GM12864 (cell line): ENCODE measurements around the gene MAGI2.

Experiments
- DNase-seq: peaks from one replicate; pipeline ENCODE4 v3.0.0-alpha.2; 2011; ENCODE audit warnings: low read depth
- H3K4me3 ChIP-seq: 2 replicates; pipeline ENCODE4 v1.5.1; 2011; ENCODE audit warnings: mild to moderate bottlenecking, low read depth, low read length, control low read depth
- TF ChIP-seq, protein P1 (sequence below): IDR thresholded peaks from 2 replicates; pipeline ENCODE4 v1.5.1; 2011; ENCODE audit warnings: low read depth, mild to moderate bottlenecking, moderate library complexity, low read length, control low read depth, inconsistent platforms; ENCODE audit errors: missing control alignments

The MAGI2 gene

DNA sequence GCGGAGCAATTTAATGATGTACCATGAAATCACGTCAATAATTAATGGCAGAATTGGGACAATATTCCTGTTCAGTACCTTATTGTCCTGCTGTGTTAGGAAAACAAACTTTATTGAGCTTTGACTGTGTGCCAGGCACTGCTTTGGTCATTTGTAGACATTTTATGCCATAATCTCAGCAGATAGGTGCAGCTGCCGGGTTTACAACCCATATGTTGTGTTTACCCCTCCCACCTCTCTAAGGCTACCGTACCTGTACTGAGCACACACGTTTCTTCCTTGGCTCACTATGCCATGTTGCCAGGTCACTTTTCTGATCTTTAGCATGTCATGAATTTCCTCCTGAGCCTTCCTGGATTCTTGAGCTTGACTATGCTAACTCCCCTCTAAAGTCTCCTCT is 1232.7 kb downstream of the MAGI2 start:
- TF ChIP-seq, protein P1, sequence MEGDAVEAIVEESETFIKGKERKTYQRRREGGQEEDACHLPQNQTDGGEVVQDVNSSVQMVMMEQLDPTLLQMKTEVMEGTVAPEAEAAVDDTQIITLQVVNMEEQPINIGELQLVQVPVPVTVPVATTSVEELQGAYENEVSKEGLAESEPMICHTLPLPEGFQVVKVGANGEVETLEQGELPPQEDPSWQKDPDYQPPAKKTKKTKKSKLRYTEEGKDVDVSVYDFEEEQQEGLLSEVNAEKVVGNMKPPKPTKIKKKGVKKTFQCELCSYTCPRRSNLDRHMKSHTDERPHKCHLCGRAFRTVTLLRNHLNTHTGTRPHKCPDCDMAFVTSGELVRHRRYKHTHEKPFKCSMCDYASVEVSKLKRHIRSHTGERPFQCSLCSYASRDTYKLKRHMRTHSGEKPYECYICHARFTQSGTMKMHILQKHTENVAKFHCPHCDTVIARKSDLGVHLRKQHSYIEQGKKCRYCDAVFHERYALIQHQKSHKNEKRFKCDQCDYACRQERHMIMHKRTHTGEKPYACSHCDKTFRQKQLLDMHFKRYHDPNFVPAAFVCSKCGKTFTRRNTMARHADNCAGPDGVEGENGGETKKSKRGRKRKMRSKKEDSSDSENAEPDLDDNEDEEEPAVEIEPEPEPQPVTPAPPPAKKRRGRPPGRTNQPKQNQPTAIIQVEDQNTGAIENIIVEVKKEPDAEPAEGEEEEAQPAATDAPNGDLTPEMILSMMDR: no peak
- H3K4me3 ChIP-seq: no peak overlapping the region
- DNase-seq: no peak

DNA sequence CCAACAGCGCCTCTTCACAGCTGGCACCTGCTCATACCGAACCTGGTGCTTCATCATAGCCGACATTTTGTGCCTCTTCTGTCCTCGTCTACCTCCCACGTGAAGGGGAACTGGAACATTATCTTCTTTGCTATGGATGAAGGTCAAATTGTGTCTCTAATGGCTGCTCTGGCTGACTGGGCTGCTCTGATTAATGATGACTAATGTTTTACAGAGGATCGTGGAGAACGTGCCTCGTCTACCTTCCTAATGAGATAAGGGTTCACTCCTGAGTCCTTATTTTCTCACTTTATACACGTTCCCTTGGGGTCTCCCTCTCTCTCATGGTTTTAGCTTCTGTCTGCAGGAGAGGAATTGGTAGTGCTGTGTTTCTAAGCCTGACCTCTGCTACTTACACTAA is 1234.6 kb downstream of the MAGI2 start:
- no peak overlapping the region for H3K4me3 ChIP-seq
- DNase-seq: no peak
- TF ChIP-seq, protein P1: no peak

DNA sequence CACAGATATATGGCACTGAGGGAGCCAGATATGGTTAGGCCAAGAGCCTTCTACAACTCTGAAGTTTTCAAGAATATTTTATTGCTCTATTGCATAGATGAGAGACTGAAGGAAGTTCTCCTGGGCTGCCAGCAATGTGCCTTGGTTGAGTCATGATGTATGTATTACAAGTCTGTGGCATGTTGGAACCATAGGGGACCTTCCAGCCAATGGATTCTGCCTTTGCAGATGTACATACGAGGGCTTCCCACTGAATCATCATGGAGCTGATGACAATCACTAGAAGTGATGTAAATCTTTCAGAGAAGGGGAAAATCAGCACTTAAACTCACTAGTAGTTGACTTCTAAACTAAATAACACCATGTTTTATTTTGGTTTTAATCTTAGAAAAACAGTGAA is 1235.4 kb downstream of the MAGI2 start:
- no peak overlapping the region for H3K4me3 ChIP-seq
- TF ChIP-seq, protein P1: no peak
- no peak for DNase-seq

DNA sequence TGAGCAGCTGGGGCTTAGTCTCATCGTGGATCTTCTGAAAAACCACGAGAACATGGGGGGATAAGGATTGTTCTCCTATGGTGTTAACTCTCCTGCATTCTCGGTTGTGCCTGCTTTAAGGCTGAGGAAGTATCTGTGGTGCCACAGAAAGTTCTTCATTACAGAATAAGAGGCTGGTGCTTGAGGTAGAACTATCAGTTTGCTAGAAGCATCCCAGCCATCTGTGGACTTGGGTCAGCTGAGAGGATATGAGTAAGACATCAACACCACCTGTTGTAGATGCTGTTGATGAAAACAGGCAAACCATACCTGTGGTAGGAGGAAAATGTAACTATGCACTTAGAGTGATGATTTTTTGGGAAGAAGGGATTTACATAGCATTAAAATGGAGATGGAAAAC is 1238.3 kb downstream of the MAGI2 start:
- DNase-seq: no peak
- TF ChIP-seq, protein P1: no peak
- no peak overlapping the region for H3K4me3 ChIP-seq

DNA sequence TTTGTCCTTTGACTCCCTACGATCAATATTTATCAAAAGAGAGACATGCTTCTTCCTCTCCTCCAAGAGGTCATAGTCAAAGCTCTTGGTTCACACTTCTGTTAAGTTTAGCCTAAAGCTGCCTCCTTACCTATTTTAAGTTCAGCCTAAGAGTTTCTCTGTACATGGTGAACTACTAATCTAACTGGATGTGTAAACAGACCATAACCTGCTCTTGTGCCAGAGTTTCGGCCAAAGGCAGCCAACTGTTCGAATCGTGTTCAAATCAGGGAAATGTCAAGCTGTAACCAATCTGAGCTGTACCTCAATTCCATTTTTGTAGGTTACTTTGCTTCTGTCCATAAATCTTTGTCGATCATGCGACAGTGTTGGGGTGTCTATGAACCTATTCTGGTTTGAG is 1240.1 kb downstream of the MAGI2 start:
- no peak overlapping the region for H3K4me3 ChIP-seq
- DNase-seq: no peak
- TF ChIP-seq, protein P1: no peak

DNA sequence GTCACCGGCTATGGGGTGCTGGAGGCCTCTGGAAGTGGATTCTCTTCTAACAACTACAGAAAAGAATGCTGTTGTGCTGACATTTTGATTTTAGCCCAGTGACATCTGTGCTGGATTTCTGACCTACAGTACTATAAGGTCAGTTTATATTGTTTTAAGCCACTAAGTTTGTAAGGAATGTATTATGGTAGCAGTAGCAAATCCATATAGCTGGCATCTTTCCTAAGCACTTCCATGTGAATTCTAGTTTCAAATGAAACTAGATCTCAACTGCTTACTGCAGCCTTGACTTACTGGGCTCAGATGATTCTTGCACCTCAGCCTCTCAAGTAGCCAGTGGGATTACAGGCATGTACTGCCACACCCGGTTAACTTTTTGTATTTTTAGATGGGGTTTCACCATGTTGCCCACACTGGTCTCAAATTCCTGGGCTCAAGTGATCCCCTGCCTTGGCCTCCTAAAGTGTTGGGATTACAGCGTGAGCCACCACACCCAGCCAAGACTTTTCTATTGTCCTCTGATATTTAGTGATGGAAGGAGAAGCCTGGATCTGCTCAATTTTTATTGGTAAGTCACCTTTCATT is 1240.9 kb downstream of the MAGI2 start:
- H3K4me3 ChIP-seq: no peak overlapping the region
- no peak for DNase-seq
- TF ChIP-seq, protein P1: no peak

DNA sequence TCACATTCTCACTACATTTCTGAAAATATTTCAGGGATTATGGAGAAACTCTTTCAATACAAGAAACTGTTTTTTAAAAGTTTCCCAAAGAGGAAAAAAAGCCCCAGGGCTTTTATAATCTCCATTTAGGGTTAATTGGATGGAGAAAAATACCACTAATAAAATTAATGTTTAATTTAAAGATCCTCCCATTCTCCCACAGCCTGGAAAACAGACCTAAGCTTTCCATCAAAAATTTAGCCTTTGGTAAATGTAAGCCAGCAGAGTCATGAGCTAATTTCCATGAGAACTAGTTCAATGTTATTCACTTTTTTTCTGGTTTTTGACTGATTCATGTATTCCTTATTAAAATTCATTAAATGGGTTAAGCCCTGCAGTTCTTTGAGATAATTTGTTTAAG is 1246.2 kb downstream of the MAGI2 start:
- TF ChIP-seq, protein P1: no peak
- DNase-seq: no peak
- H3K4me3 ChIP-seq: no peak overlapping the region
